H9 (cell line): Measurements from ENCODE around the gene TESK1. TPM values are rescaled to one million over a fixed set of nuclear protein-coding genes. Genes with fewer than 3 reads are reported as not detected.

Experiments used
- DNase-seq: peaks from one replicate; pipeline ENCODE4 v3.0.0-alpha.2; 2017
- H2AFZ ChIP-seq: one replicate; pipeline ENCODE4 v1.6.1; 2013; ENCODE audit warnings: mild to moderate bottlenecking, low read length, control low read depth, moderate library complexity
- H2AK5ac ChIP-seq: 2 replicates; pipeline ENCODE4 v1.6.1; 2013; ENCODE audit warnings: low read length, control low read depth, mixed read lengths; ENCODE audit not compliant: insufficient read length
- H2BK120ac ChIP-seq: one replicate; pipeline ENCODE4 v1.6.1; 2013; ENCODE audit warnings: low read depth, mild to moderate bottlenecking, low read length, control low read depth, inconsistent platforms; ENCODE audit not compliant: poor library complexity, severe bottlenecking
- H2BK12ac ChIP-seq: 2 replicates; pipeline ENCODE4 v1.6.1; 2013; ENCODE audit warnings: low read length, control low read depth, mixed read lengths, low read depth; ENCODE audit not compliant: insufficient read length
- H2BK15ac ChIP-seq: 2 replicates; pipeline ENCODE4 v1.6.1; 2013; ENCODE audit warnings: low read depth, low read length, control low read depth
- H2BK20ac ChIP-seq: one replicate; pipeline ENCODE4 v1.6.1; 2013; ENCODE audit warnings: low read depth, mild to moderate bottlenecking, low read length, control low read depth, inconsistent platforms; ENCODE audit not compliant: poor library complexity, severe bottlenecking
- H2BK5ac ChIP-seq: 2 replicates; pipeline ENCODE4 v1.6.1; 2013; ENCODE audit warnings: low read length, control low read depth, mixed read lengths; ENCODE audit not compliant: insufficient read length
- H3K14ac ChIP-seq: 2 replicates; pipeline ENCODE4 v1.6.1; 2013; ENCODE audit warnings: low read length, control low read depth; ENCODE audit not compliant: insufficient read depth
- H3K18ac ChIP-seq: 2 replicates; pipeline ENCODE4 v1.6.1; 2013; ENCODE audit warnings: low read depth, mild to moderate bottlenecking, mixed read lengths, low read length, control low read depth; ENCODE audit not compliant: insufficient read length
- H3K23ac ChIP-seq: 2 replicates; pipeline ENCODE4 v1.6.1; 2013; ENCODE audit warnings: low read length, control low read depth, mixed read lengths, low read depth; ENCODE audit not compliant: insufficient read length
- H3K23me2 ChIP-seq: 2 replicates; pipeline ENCODE4 v1.6.1; 2013; ENCODE audit warnings: low read depth, mild to moderate bottlenecking, mixed read lengths, low read length, control low read depth; ENCODE audit not compliant: insufficient read length, poor library complexity, severe bottlenecking
- H3K27ac ChIP-seq: 2 replicates; pipeline ENCODE4 v1.5.1; 2013; ENCODE audit warnings: low read length, control low read depth, mixed read lengths, low read depth; ENCODE audit not compliant: insufficient read length
- H3K27me3 ChIP-seq: 2 replicates; pipeline ENCODE4 v1.6.1; 2013; ENCODE audit warnings: low read length, control low read depth, inconsistent platforms; ENCODE audit not compliant: insufficient read depth
- H3K4ac ChIP-seq: 2 replicates; pipeline ENCODE4 v1.6.1; 2013; ENCODE audit warnings: low read depth, mild to moderate bottlenecking, control low read depth, inconsistent platforms, low read length, moderate library complexity
- H3K4me1 ChIP-seq: 2 replicates; pipeline ENCODE4 v1.6.1; 2013; ENCODE audit warnings: low read length, control low read depth, inconsistent platforms; ENCODE audit not compliant: insufficient read depth
- H3K4me2 ChIP-seq: 2 replicates; pipeline ENCODE4 v1.6.1; 2013; ENCODE audit warnings: low read length, control low read depth, mixed read lengths; ENCODE audit not compliant: insufficient read length, insufficient read depth
- H3K56ac ChIP-seq: 2 replicates; pipeline ENCODE4 v1.6.1; 2013; ENCODE audit warnings: low read depth, mild to moderate bottlenecking, mixed read lengths, low read length, control low read depth; ENCODE audit not compliant: insufficient read length
- H3K79me1 ChIP-seq: 2 replicates; pipeline ENCODE4 v1.6.1; 2013; ENCODE audit warnings: low read depth, mild to moderate bottlenecking, moderate library complexity, low read length, control low read depth, inconsistent platforms; ENCODE audit not compliant: insufficient read depth, poor library complexity, severe bottlenecking
- H3K79me2 ChIP-seq: 2 replicates; pipeline ENCODE4 v1.6.1; 2013; ENCODE audit warnings: low read length, control low read depth, inconsistent platforms; ENCODE audit not compliant: insufficient read depth
- H3K9ac ChIP-seq: 2 replicates; pipeline ENCODE4 v1.6.1; 2013; ENCODE audit warnings: low read length, control low read depth, mixed read lengths; ENCODE audit not compliant: insufficient read length; ENCODE audit errors: extremely low read depth
- H3K9me3 ChIP-seq: one replicate; pipeline ENCODE4 v1.6.1; 2013; ENCODE audit warnings: low read depth, low read length, inconsistent platforms; ENCODE audit not compliant: control insufficient read depth
- H3T11ph ChIP-seq: one replicate; pipeline ENCODE4 v1.6.1; 2013; ENCODE audit warnings: mild to moderate bottlenecking, low read length, control low read depth, inconsistent platforms
- H4K20me1 ChIP-seq: one replicate; pipeline ENCODE4 v1.6.1; 2013; ENCODE audit not compliant: control insufficient read depth, insufficient read length, insufficient read depth
- H4K5ac ChIP-seq: 2 replicates; pipeline ENCODE4 v1.6.1; 2013; ENCODE audit warnings: low read depth, mild to moderate bottlenecking, mixed read lengths, low read length, control low read depth; ENCODE audit not compliant: insufficient read length
- H4K8ac ChIP-seq: replicated peaks from 2 replicates; pipeline ENCODE4 v1.6.1; 2013; ENCODE audit warnings: low read length, control low read depth, mixed read lengths, low read depth; ENCODE audit not compliant: insufficient read length
- H4K91ac ChIP-seq: 2 replicates; pipeline ENCODE4 v1.6.1; 2013; ENCODE audit warnings: low read depth, mild to moderate bottlenecking, moderate library complexity, mixed read lengths, low read length, control low read depth; ENCODE audit not compliant: insufficient read length
- H3K27ac Mint-ChIP-seq, 3 experiments: 2 replicates in 2 of 3; 3 replicates in 1 of 3; pipeline ENCODE4 v1.8.0; 2020 to 2021; ENCODE audit warnings: mixed read lengths in 3 of 3, mild to moderate bottlenecking in 1 of 3, moderate library complexity in 1 of 3
- H3K27me3 Mint-ChIP-seq: 2 replicates; pipeline ENCODE4 v1.8.0; 2021; ENCODE audit warnings: low read depth, mild to moderate bottlenecking, moderate library complexity, mixed read lengths
- H3K36me3 Mint-ChIP-seq, 3 experiments: 2 replicates in 2 of 3; 3 replicates in 1 of 3; pipeline ENCODE4 v1.8.0; 2020 to 2021; ENCODE audit warnings: low read depth in 3 of 3, mixed read lengths in 3 of 3; ENCODE audit not compliant: insufficient read depth in 1 of 3
- H3K4me1 Mint-ChIP-seq, 2 experiments: 2 replicates each; pipeline ENCODE4 v1.8.0; 2020; ENCODE audit warnings: mixed read lengths in 2 of 2
- H3K4me3 Mint-ChIP-seq, 2 experiments: 2 replicates in 1 of 2; 3 replicates in 1 of 2; pipeline ENCODE4 v1.8.0; 2020 to 2021; ENCODE audit warnings: mild to moderate bottlenecking in 2 of 2, mixed read lengths in 2 of 2, moderate library complexity in 1 of 2
- H3K9me3 Mint-ChIP-seq, 2 experiments: 2 replicates in 1 of 2; 3 replicates in 1 of 2; pipeline ENCODE4 v1.8.0; 2020; ENCODE audit warnings: mild to moderate bottlenecking in 2 of 2, mixed read lengths in 2 of 2, moderate library complexity in 1 of 2
- CTCF ChIP-seq: fragments of 200-600 bp; sonication (generic); conservative IDR thresholded peaks from 3 replicates; pipeline ENCODE4 v1.8.0; 2021; ENCODE audit warnings: antibody characterized with exemption, mild to moderate bottlenecking
- WGBS: extraction: QIAGEN DNeasy Blood & Tissue Kit; methylation state at CpG from one replicate; pipeline ENCODE4 v1.1.7; 2013; ENCODE audit warnings: missing lambda C conversion rate, low lambda C conversion rate, mixed read lengths; ENCODE audit not compliant: insufficient read length; ENCODE audit errors: extremely low coverage; 5-methylcytosine and 5-hydroxymethylcytosine counted together
- total RNA-seq: library from RNA; stranded (reverse); gene quantifications from 2 replicates; pipeline ENCODE4 v1.2.1, GENCODE V29; 2021

TESK1 gene
- total RNA-seq, 1 experiment from 2014 or later = 28.6 TPM

DNA sequence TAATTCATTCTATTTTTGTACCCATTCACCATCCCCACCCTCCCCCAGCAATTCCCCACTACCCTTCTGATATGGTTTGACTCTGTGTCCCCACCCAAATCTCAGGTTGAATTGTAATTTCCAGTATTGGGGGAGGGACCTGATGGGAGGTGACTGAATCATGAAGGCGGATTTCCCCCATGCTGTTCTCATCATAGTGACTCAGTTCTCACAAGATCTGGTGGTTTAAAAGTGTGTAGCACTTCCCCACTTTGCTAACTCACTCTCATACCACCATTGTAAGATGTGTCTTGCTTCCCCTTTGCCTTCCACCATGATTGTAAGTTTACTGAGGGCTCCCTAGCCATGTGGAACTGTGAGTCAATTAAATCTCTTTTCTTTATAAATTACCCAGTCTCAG is 25.9 kb upstream of the TESK1 start:
- Histone ChIP-seq H2BK120ac (no peak overlapping the region), H3K79me1 (no peaks in the 10 kb centered on the region), H3K14ac (no peak overlapping the region), H3K23ac (no peak overlapping the region), H4K20me1 (no peaks in the 10 kb centered on the region), H3K18ac (no peak overlapping the region), H3T11ph (no peak overlapping the region), H3K56ac (no peak overlapping the region), H3K4ac (no peak overlapping the region), H2AFZ (no peak overlapping the region), H2BK20ac (no peak overlapping the region), H3K9me3 (no peaks in the 10 kb centered on the region), H4K5ac (no peak overlapping the region), H4K8ac (no peak overlapping the region), H3K4me1 (no peaks in the 10 kb centered on the region; the same call in 1 of the 2 replicates), H3K9ac (no peak overlapping the region), H3K27ac (no peak overlapping the region), H2BK5ac (no peak overlapping the region), H3K27me3 (no peaks in the 10 kb centered on the region), H4K91ac (no peak overlapping the region), H2AK5ac (no peak overlapping the region), H3K23me2 (no peaks in the 10 kb centered on the region), H2BK15ac (no peak overlapping the region), H3K79me2 (no peaks in the 10 kb centered on the region), H2BK12ac (no peak overlapping the region), H3K4me2 (no peak overlapping the region)
- no CpG with 5 or more reads among the region's 1 CpG for WGBS
- Mint-ChIP-seq H3K27ac (no peak overlapping the region), H3K9me3 (peaks cover 21 to 26% of the 10 kb centered on the region in 2 experiments), H3K4me3 (no peak overlapping the region), H3K4me1 (peaks cover 23 to 26% of the 10 kb centered on the region in 2 experiments), H3K36me3 (peaks cover 19 to 28% (median 20%) of the 10 kb centered on the region in 3 experiments), H3K27me3 (peaks cover 1% of the 10 kb centered on the region; the same call in 1 of the 2 replicates)
- DNase-seq = no peak
- no peak for TF ChIP-seq CTCF
